ENCODE data around the gene LOC128125822.

The LOC128125822 gene

DNA sequence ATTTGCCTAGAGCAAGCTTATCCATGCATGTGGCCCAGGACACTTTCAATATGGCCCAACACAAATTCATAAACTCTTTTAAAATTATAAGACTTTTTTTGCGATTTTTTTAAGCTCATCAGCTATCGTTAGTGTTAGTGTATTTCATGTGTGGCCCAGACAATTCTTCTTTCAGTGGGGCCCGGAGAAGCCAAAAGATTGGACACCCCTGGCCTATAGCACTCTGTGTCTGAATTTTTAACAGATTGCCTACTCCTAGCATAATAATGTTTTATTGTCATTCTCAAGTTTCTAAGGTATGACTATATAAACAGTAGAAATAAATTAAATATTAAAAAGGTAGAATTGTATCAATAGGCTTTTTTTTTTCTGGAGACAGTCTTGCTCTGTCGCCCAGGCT is 48.6 kb upstream of the LOC128125822 start:
- intact Hi-C loops (cut with micrococcal nuclease), result no loop called here
- no peak overlapping the region for H3K4me3 ChIP-seq (replicated peaks in 1 of 3; ENCODE audit: insufficient read depth in 1 of 3, low read depth in 1 of 3, low read length in 3 of 3)
- no peak overlapping the region for H3K4me2 ChIP-seq (ENCODE audit: insufficient read depth, low read length)
- DNase-seq (ENCODE audit: low read depth, low spot score) (no peak), FAIRE-seq (no peak)
- H3K9me3 ChIP-seq (replicated peaks; ENCODE audit: control insufficient read depth, insufficient read depth, low read length), result no peaks in the 10 kb centered on the region
- no peaks in the 10 kb centered on the region for H3K4me1 ChIP-seq (ENCODE audit: control insufficient read depth, extremely low read depth, insufficient read depth, low read length)
- H3K36me3 ChIP-seq (ENCODE audit: control insufficient read depth in 2 of 2, extremely low read depth in 1 of 2, insufficient read depth in 2 of 2, low read length in 2 of 2), result no peaks in the 10 kb centered on the region
- H3K9ac ChIP-seq (replicated peaks; ENCODE audit: extremely low read depth, insufficient read depth, low read length), result no peak overlapping the region
- H3K27ac ChIP-seq (ENCODE audit: insufficient read depth, low read depth, low read length), result no peak overlapping the region
- H4K20me1 ChIP-seq (replicated peaks; ENCODE audit: control insufficient read depth, extremely low read depth, insufficient read depth, low read length), result no peaks in the 10 kb centered on the region
- no peaks in the 10 kb centered on the region for H3K79me2 ChIP-seq (ENCODE audit: control insufficient read depth, insufficient read depth, low read length)
- ChIA-PET CTCF (no interaction called here), POLR2A (no interaction called here)
- TF ChIP-seq, protein P1, sequence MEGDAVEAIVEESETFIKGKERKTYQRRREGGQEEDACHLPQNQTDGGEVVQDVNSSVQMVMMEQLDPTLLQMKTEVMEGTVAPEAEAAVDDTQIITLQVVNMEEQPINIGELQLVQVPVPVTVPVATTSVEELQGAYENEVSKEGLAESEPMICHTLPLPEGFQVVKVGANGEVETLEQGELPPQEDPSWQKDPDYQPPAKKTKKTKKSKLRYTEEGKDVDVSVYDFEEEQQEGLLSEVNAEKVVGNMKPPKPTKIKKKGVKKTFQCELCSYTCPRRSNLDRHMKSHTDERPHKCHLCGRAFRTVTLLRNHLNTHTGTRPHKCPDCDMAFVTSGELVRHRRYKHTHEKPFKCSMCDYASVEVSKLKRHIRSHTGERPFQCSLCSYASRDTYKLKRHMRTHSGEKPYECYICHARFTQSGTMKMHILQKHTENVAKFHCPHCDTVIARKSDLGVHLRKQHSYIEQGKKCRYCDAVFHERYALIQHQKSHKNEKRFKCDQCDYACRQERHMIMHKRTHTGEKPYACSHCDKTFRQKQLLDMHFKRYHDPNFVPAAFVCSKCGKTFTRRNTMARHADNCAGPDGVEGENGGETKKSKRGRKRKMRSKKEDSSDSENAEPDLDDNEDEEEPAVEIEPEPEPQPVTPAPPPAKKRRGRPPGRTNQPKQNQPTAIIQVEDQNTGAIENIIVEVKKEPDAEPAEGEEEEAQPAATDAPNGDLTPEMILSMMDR (IDR thresholded peaks at IDR 0.05; ENCODE audit: extremely low read depth in 1 of 2, insufficient read depth in 1 of 2, low read depth in 1 of 2, low read length in 2 of 2), result no peak
- TF ChIP-seq, protein P2, sequence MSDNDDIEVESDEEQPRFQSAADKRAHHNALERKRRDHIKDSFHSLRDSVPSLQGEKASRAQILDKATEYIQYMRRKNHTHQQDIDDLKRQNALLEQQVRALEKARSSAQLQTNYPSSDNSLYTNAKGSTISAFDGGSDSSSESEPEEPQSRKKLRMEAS (IDR thresholded peaks at IDR 0.05; ENCODE audit: insufficient read depth, insufficient read length), result no peak
- no peak for TF ChIP-seq FOS (IDR thresholded peaks at IDR 0.05; ENCODE audit: borderline replicate concordance, insufficient read depth, low read length)
- no peak for TF ChIP-seq POLR2A (IDR thresholded peaks at IDR 0.05; ENCODE audit: low read depth, low read length)
- no peak for TF ChIP-seq MYC (IDR thresholded peaks at IDR 0.05; ENCODE audit: low read depth, low read length)
- no peak for TF ChIP-seq POLR2AphosphoS5 (IDR thresholded peaks at IDR 0.05; ENCODE audit: insufficient read depth, low read depth, low read length)
- BruUV-seq (replicated peaks), result no TSS peak
- no peak overlapping the region for H2AFZ ChIP-seq (ENCODE audit: low read depth, low read length)
- H3K27me3 ChIP-seq (ENCODE audit: control insufficient read depth in 2 of 2, insufficient read depth in 2 of 2, low read length in 2 of 2), result no peaks in the 10 kb centered on the region
- H3K9me1 ChIP-seq (replicated peaks; ENCODE audit: control insufficient read depth, extremely low read depth, insufficient read depth, low read length), result no peaks in the 10 kb centered on the region
- dilution Hi-C loops (cut with MboI; ENCODE audit: extremely low pct_ligation_motif_present, low sequenced_read_pairs), result no loop called here

Measured in endothelial cell of umbilical vein (primary cell).